H54 (cell line): ENCODE measurements around the gene LIMS2.

Experiments
- DNase-seq: peaks from one replicate; pipeline ENCODE4 v3.0.0; 2011; ENCODE audit warnings: low spot score, mixed read lengths; ENCODE audit not compliant: insufficient read length
- FAIRE-seq: peaks from 3 replicates; lab custom pipeline; 2011; peaks lifted over from hg19 to GRCh38; lab: Jason Lieb, UNC
- POLR2A ChIP-seq: IDR thresholded peaks from 2 replicates; pipeline ENCODE4 v1.6.1; 2011; ENCODE audit warnings: low read depth, mild to moderate bottlenecking, low read length

The LIMS2 gene

GRCh38 chr2:127675331-127676261 lies at the start of gene LIMS2:
LIMS2 (minus strand) TSS chr2:127675530; CDS start chr2:127675024, 506 bp downstream.
- FAIRE-seq (no peak), DNase-seq (peak; percentile 80)
- TF ChIP-seq POLR2A: no peak

GRCh38 chr2:127722807-127723206 lies 47.5 kb upstream of the LIMS2 start:
- TF ChIP-seq POLR2A: no peak
- FAIRE-seq: no peak
- DNase-seq: no peak

GRCh38 chr2:127721978-127722355 lies 46.6 kb upstream of the LIMS2 start:
- DNase-seq (no peak), FAIRE-seq (peak; percentile 55)

DNA sequence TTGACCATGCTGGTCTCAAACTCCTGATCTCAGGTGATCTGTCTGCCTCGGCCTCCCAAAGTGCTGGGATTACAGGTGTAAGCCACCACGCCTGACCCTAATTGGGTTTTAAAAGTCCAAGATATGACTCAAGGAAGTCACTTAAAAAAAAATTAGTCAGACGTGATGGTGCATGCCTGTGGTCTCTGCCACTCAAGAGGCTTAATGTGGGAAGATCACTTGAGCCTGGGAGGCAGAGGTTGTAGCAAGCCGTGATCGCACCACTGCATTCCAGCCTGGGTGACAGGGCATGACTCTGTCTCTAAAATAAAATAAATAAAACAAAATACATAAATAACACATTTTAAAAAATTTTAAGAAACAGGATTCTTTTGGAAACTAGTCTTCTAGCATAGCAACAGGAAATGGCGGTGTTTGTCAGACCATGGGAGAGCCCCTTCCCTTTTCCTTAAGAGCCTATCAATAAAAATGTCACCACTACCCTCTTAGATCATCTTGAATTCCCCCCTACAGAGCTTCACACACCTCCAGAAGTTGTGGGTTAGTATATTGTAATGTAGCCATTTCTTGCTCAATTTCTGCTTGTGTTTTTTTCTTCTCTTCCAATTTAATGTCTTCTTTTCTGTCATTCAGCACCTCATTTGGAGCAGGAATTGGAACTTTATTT lies 46.1 kb upstream of the LIMS2 start:
- FAIRE-seq (no peak), DNase-seq (no peak)
- no peak for TF ChIP-seq POLR2A

More at GRCh38 chr2:127721978-127722355, 46.6 kb upstream of the LIMS2 start:
- TF ChIP-seq POLR2A: no peak

- TF ChIP-seq POLR2A: no peak
- DNase-seq (no peak), FAIRE-seq (no peak)
These were observed 44.2 kb upstream of the LIMS2 start for GRCh38 chr2:127719301-127720218.

- FAIRE-seq (no peak), DNase-seq (no peak)
- no peak for TF ChIP-seq POLR2A
These were observed 42.9 kb upstream of the LIMS2 start for GRCh38 chr2:127718271-127718670.

DNA sequence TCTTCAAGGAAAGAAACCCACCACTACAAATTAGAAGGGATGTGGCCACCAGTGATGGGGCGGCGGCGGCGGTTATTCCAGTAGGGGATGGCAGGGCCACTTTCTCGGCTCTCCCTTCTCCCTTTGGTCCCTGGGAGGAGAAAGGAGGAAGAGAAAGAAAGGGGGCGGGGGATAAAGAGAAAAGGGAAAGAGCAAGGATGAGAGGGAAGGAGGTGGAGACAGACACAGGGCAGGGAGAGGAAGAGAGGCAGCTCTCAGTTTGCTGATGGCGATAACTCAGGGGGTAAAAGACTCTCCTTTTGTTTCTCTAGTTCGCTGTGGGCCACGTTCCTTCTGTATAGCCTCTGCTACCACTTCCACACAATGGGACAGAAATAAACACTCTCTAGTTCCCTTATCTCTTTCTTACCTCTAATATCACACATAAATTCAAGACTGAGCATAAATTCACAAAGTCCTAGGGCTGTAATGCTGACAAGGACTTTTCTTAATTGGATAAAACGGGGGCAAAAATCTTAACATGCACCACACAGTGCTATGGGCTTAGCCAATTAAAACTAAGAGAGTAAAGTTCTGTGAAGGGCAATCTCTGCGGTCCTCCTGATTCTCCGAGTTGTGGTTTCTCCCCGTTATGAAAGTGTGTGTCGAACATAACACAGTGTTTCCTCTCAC lies 40.6 kb upstream of the LIMS2 start:
- no peak for TF ChIP-seq POLR2A
- FAIRE-seq: no peak
- no peak for DNase-seq

GRCh38 chr2:127713562-127713961 lies 38.2 kb upstream of the LIMS2 start:
- FAIRE-seq: no peak
- TF ChIP-seq POLR2A: no peak
- DNase-seq: no peak

DNA sequence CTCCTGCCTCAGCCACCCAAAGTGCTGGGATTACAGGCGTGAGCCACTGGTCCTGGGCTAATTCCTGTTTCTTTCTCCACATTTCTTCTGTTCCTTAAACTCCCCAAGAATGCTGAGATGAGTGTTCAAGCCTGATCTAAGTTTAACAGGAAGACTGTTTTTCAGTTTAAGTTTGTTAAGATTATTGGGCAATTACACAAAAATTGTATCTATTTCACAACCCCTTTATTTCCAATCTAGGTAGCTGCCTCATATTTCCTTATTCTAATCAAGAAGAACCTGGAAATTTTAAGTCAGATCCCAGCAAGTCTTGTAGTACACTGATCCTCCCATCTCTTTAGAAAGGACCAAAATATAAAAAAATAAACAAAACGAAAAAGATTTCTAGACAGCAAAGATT lies 37.7 kb upstream of the LIMS2 start:
- DNase-seq: no peak
- no peak for TF ChIP-seq POLR2A
- FAIRE-seq: no peak

- TF ChIP-seq POLR2A: no peak
- FAIRE-seq (no peak), DNase-seq (no peak)
These were observed 34.0 kb upstream of the LIMS2 start for GRCh38 chr2:127709336-127709735.

DNA sequence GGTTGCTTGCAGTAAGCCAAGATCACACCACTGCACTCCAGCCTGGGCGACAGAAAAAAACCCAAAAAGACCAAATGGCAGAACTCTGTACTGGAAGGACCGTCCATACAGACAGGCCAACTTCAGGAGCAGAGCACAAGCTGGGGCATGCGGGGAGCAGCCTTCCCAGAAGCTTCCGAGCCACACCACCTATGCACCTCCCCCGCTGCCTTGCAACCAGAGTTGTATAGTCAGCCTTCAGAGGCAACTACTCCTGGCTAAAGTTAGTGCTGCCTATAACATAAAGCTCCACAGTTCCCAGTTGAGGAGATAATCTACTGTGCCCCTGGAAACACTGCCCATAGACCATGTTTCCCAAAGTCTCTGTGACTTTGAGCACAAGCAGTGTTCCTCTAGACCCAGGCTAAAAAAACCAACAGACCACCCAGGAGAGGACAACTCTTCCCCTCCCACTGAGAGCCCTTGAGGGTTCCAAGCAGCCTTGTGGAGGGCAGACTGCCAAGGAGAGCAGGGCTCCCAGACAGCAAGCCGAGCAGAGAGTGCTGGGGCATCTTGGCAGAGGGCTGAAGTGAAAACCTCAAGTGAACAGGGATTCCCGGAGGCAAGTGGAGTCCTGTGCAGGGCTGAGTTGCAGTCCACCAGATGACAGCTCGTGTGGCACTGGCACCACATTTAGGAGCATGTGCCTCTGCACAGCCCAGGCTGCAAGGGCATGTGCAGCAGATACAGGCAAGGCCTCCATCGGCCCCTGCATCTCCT lies 32.7 kb upstream of the LIMS2 start:
- FAIRE-seq: no peak
- TF ChIP-seq POLR2A: no peak

DNA sequence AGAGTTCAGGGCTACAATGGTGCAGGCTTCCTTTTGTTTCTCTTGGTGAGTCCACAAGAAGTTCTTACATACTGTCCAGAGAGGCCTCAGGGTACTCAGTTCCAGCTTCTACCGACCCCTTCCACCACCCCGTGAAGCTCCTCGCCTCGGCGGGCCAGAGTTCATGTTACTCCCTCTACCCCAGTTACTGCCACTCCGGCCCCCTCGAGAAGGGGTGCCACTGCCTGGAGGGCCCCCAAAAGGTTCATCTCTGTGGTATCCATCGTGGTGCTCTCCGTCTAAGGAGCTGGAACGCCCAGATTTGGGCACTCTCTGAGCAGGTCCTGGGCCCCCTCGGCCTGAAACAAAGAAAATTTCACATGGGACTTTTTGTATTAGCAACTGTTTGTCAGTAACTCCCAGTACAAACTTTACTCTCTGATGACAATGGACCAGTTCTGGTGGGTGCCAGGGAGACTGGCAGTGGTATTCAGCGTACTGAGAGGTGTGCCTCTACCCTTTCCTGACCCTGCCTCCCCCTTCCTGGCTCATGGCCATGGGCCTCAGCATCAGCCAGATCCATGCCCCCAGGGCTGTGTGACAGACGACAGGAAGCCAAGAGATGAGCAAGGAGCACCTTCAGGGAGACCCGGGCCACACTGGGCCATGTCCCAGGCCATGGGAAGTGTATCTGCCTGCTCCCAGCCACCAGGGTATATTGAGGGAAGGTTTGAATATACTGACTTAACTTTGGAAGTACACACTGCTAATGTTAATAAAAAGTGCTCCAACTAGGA lies 31.1 kb upstream of the LIMS2 start:
- no peak for TF ChIP-seq POLR2A
- FAIRE-seq (no peak), DNase-seq (no peak)

More for the DNA sequence above, 32.7 kb upstream of the LIMS2 start:
- no peak for DNase-seq
